HFFc6 (cell line): ENCODE results near the gene CACNA1D. TPM values are rescaled to one million over a fixed set of nuclear protein-coding genes. Genes with fewer than 3 reads are reported as not detected.

Source experiments
- DNase-seq: peaks from one replicate; pipeline ENCODE4 v3.0.0-alpha.2; 2018
- H3K27ac Mint-ChIP-seq: 2 replicates; pipeline ENCODE4 v1.8.0; 2020; ENCODE audit warnings: mild to moderate bottlenecking, mixed read lengths
- H3K27me3 Mint-ChIP-seq: 2 replicates; pipeline ENCODE4 v1.8.0; 2021; ENCODE audit warnings: mild to moderate bottlenecking, moderate library complexity, mixed read lengths; ENCODE audit not compliant: insufficient read depth
- H3K36me3 Mint-ChIP-seq: 2 replicates; pipeline ENCODE4 v1.8.0; 2021; ENCODE audit warnings: low read depth, mixed read lengths
- H3K4me1 Mint-ChIP-seq: 2 replicates; pipeline ENCODE4 v1.8.0; 2020; ENCODE audit warnings: low read depth, mixed read lengths
- H3K4me3 Mint-ChIP-seq: 2 replicates; pipeline ENCODE4 v1.8.0; 2020; ENCODE audit warnings: mild to moderate bottlenecking, moderate library complexity, mixed read lengths
- H3K9me3 Mint-ChIP-seq: 2 replicates; pipeline ENCODE4 v1.8.0; 2020; ENCODE audit warnings: mild to moderate bottlenecking, mixed read lengths
- CTCF ChIP-seq: fragments of 200-600 bp; sonication (generic); IDR thresholded peaks from 2 replicates; pipeline ENCODE4 v1.5.0; 2021; ENCODE audit warnings: antibody characterized with exemption, mild to moderate bottlenecking
- total RNA-seq, 6 experiments: library from RNA; stranded (reverse); fragmentation: NEBNext Ultra II Directional; extraction: Animal tissue kit (Norgen Biotek cat#: 25700); gene quantifications; 2 replicates in 1 of 6; 3 replicates in 5 of 6; pipeline ENCODE4 v1.2.3, GENCODE V29; 2021

Gene CACNA1D
- total RNA-seq, 6 experiments from 2014 or later = 0.09 TPM; not detected in 5

GRCh38 chr3:53730576-53730975 lies 236.2 kb downstream of the CACNA1D start:
- DNase-seq = peak; percentile 11
- Mint-ChIP-seq H3K27ac (no peak overlapping the region), H3K4me3 (no peak overlapping the region), H3K4me1 (no peaks in the 10 kb centered on the region; the same call in 1 of the 2 replicates), H3K9me3 (no peaks in the 10 kb centered on the region), H3K36me3 (no peaks in the 10 kb centered on the region), H3K27me3 (peaks cover 17% of the 10 kb centered on the region)
- TF ChIP-seq CTCF = no peak

- Mint-ChIP-seq H3K27me3 (peaks cover 14% of the 10 kb centered on the region), H3K4me1 (no peaks in the 10 kb centered on the region; the same call in 1 of the 2 replicates), H3K36me3 (no peaks in the 10 kb centered on the region), H3K27ac (no peak overlapping the region), H3K4me3 (no peak overlapping the region), H3K9me3 (no peaks in the 10 kb centered on the region)
- DNase-seq = no peak
- TF ChIP-seq CTCF = no peak
Measured at GRCh38 chr3:53731934-53732624, 237.7 kb downstream of the CACNA1D start.

GRCh38 chr3:53733446-53733845 lies 239.0 kb downstream of the CACNA1D start:
- DNase-seq = no peak
- Mint-ChIP-seq H3K27me3 (peaks cover 12% of the 10 kb centered on the region), H3K4me1 (no peaks in the 10 kb centered on the region; the same call in 1 of the 2 replicates), H3K9me3 (no peaks in the 10 kb centered on the region), H3K36me3 (no peaks in the 10 kb centered on the region), H3K27ac (no peak overlapping the region), H3K4me3 (no peak overlapping the region)
- no peak for TF ChIP-seq CTCF

- no peaks in the 10 kb centered on the region for H3K36me3 Mint-ChIP-seq
- peaks cover 24% of the 10 kb centered on the region for H3K27me3 Mint-ChIP-seq
- no peaks in the 10 kb centered on the region for H3K4me1 Mint-ChIP-seq
Measured at GRCh38 chr3:53739966-53740365, 245.6 kb downstream of the CACNA1D start.

GRCh38 chr3:53740956-53741355 lies 246.5 kb downstream of the CACNA1D start:
- H3K9me3 Mint-ChIP-seq = no peaks in the 10 kb centered on the region
- DNase-seq = no peak
- no peak for TF ChIP-seq CTCF
- H3K36me3 Mint-ChIP-seq = no peaks in the 10 kb centered on the region
- H3K27me3 Mint-ChIP-seq = peaks cover 27% of the 10 kb centered on the region
- H3K4me3 Mint-ChIP-seq = no peak overlapping the region
- H3K27ac Mint-ChIP-seq = no peak overlapping the region
- H3K4me1 Mint-ChIP-seq = no peaks in the 10 kb centered on the region

More at GRCh38 chr3:53739966-53740365, 245.6 kb downstream of the CACNA1D start:
- no peak for DNase-seq
- H3K9me3 Mint-ChIP-seq = no peaks in the 10 kb centered on the region
- no peak overlapping the region for H3K4me3 Mint-ChIP-seq
- no peak overlapping the region for H3K27ac Mint-ChIP-seq
- TF ChIP-seq CTCF = no peak
